Nephron progenitor cell (in vitro differentiated cells): ENCODE results near the gene AAMDC.
"Not testable (repeated sequence)": the region's sequence is repeated elsewhere in the genome, so short reads cannot be mapped to it uniquely, and the experiment has no call there.

ENCODE experiments used
- DNase-seq: peaks from one replicate; pipeline ENCODE4 v3.0.0; 2021
- H3K27ac Mint-ChIP-seq: 2 replicates; pipeline ENCODE4 v1.8.0; 2021; ENCODE audit warnings: mild to moderate bottlenecking, moderate library complexity, mixed read lengths
- H3K27me3 Mint-ChIP-seq: 2 replicates; pipeline ENCODE4 v1.8.0; 2021; ENCODE audit warnings: mild to moderate bottlenecking, low read depth, mixed read lengths; ENCODE audit not compliant: poor library complexity
- H3K36me3 Mint-ChIP-seq: 2 replicates; pipeline ENCODE4 v1.8.0; 2021; ENCODE audit warnings: low read depth, mixed read lengths
- H3K4me1 Mint-ChIP-seq: 2 replicates; pipeline ENCODE4 v1.8.0; 2021; ENCODE audit warnings: mixed read lengths
- H3K4me3 Mint-ChIP-seq: 2 replicates; pipeline ENCODE4 v1.8.0; 2021; ENCODE audit warnings: mild to moderate bottlenecking, moderate library complexity, mixed read lengths
- H3K9me3 Mint-ChIP-seq: 2 replicates; pipeline ENCODE4 v1.8.0; 2021; ENCODE audit warnings: mild to moderate bottlenecking, moderate library complexity, mixed read lengths
- CTCF ChIP-seq: fragments of 200-600 bp; sonication (generic); IDR thresholded peaks from 2 replicates; pipeline ENCODE4 v1.5.0; 2021; ENCODE audit warnings: antibody characterized with exemption

AAMDC gene

GRCh38 chr11:77883775-77884174 lies 62.8 kb downstream of the AAMDC start:
- H3K27me3 Mint-ChIP-seq, result peaks cover 4% of the 10 kb centered on the region
- peak overlapping the region; percentile 34 for H3K27ac Mint-ChIP-seq

GRCh38 chr11:77884186-77884828 lies 63.4 kb downstream of the AAMDC start:
- TF ChIP-seq CTCF, result no peak
- no peak overlapping the region for H3K4me3 Mint-ChIP-seq
- H3K27ac Mint-ChIP-seq, result peak overlapping the region; percentile 34
- H3K4me1 Mint-ChIP-seq, result peaks cover 11% of the 10 kb centered on the region
- peaks cover 62% of the 10 kb centered on the region for H3K36me3 Mint-ChIP-seq
- H3K9me3 Mint-ChIP-seq, result peaks cover 8% of the 10 kb centered on the region
- peaks cover 4% of the 10 kb centered on the region for H3K27me3 Mint-ChIP-seq
- no peak for DNase-seq

More at GRCh38 chr11:77883775-77884174, 62.8 kb downstream of the AAMDC start:
- Mint-ChIP-seq H3K4me1 (peaks cover 11% of the 10 kb centered on the region), H3K4me3 (no peak overlapping the region), H3K36me3 (peaks cover 58% of the 10 kb centered on the region), H3K9me3 (peaks cover 6% of the 10 kb centered on the region)
- no peak for TF ChIP-seq CTCF
- no peak for DNase-seq

- H3K27ac Mint-ChIP-seq, result no peak overlapping the region
- no peak for TF ChIP-seq CTCF
- H3K9me3 Mint-ChIP-seq, result peaks cover 8% of the 10 kb centered on the region
- peaks cover 66% of the 10 kb centered on the region for H3K36me3 Mint-ChIP-seq
- DNase-seq, result no peak
- peaks cover 4% of the 10 kb centered on the region for H3K27me3 Mint-ChIP-seq
- H3K4me3 Mint-ChIP-seq, result no peak overlapping the region
- peaks cover 11% of the 10 kb centered on the region for H3K4me1 Mint-ChIP-seq
Measured at GRCh38 chr11:77884829-77885190, 63.9 kb downstream of the AAMDC start.

- Mint-ChIP-seq H3K4me1 (peaks cover 11% of the 10 kb centered on the region), H3K36me3 (peaks cover 82% of the 10 kb centered on the region), H3K4me3 (no peak overlapping the region), H3K27me3 (peaks cover 4% of the 10 kb centered on the region), H3K9me3 (peaks cover 8% of the 10 kb centered on the region), H3K27ac (no peak overlapping the region)
- TF ChIP-seq CTCF, result no peak
- DNase-seq, result no peak
Measured at GRCh38 chr11:77886401-77886800, 65.5 kb downstream of the AAMDC start.

- not testable (repeated sequence) for H3K9me3 Mint-ChIP-seq, DNase-seq, H3K4me3 Mint-ChIP-seq, H3K4me1 Mint-ChIP-seq, H3K27me3 Mint-ChIP-seq, H3K27ac Mint-ChIP-seq
- H3K36me3 Mint-ChIP-seq, result peaks cover 88% of the 10 kb centered on the region
Measured at GRCh38 chr11:77889045-77889444, 68.1 kb downstream of the AAMDC start.

GRCh38 chr11:77890100-77890614 lies 69.2 kb downstream of the AAMDC start:
- DNase-seq, H3K4me1 Mint-ChIP-seq, H3K4me3 Mint-ChIP-seq, H3K9me3 Mint-ChIP-seq, H3K27me3 Mint-ChIP-seq: not testable (repeated sequence)
- H3K36me3 Mint-ChIP-seq, result peaks cover 83% of the 10 kb centered on the region
- H3K27ac Mint-ChIP-seq, result peak overlapping the region; percentile 29

- not testable (repeated sequence) for H3K9me3 Mint-ChIP-seq, DNase-seq, H3K4me1 Mint-ChIP-seq, H3K27me3 Mint-ChIP-seq, H3K4me3 Mint-ChIP-seq
- Mint-ChIP-seq H3K27ac (peak overlapping the region; percentile 29), H3K36me3 (peaks cover 81% of the 10 kb centered on the region)
Measured at GRCh38 chr11:77890619-77891056, 69.7 kb downstream of the AAMDC start.

- DNase-seq, H3K9me3 Mint-ChIP-seq, H3K27me3 Mint-ChIP-seq, H3K27ac Mint-ChIP-seq, H3K4me1 Mint-ChIP-seq, H3K4me3 Mint-ChIP-seq: not testable (repeated sequence)
- peaks cover 80% of the 10 kb centered on the region for H3K36me3 Mint-ChIP-seq
Measured at GRCh38 chr11:77891256-77891655, 70.3 kb downstream of the AAMDC start.

- DNase-seq, H3K9me3 Mint-ChIP-seq, H3K4me3 Mint-ChIP-seq, H3K27ac Mint-ChIP-seq, H3K27me3 Mint-ChIP-seq, H3K4me1 Mint-ChIP-seq: not testable (repeated sequence)
- peaks cover 78% of the 10 kb centered on the region for H3K36me3 Mint-ChIP-seq
Measured at GRCh38 chr11:77891703-77892102, 70.8 kb downstream of the AAMDC start.

GRCh38 chr11:77894949-77895348 lies 74.0 kb downstream of the AAMDC start:
- not testable (repeated sequence) for H3K27me3 Mint-ChIP-seq, H3K9me3 Mint-ChIP-seq, H3K27ac Mint-ChIP-seq, H3K4me3 Mint-ChIP-seq, H3K4me1 Mint-ChIP-seq, DNase-seq
- peaks cover 56% of the 10 kb centered on the region for H3K36me3 Mint-ChIP-seq
